ENCODE results near the gene NEMP1. TPM values are rescaled to one million over a fixed set of nuclear protein-coding genes. Genes with fewer than 3 reads are reported as not detected.
"Not testable (repeated sequence)": the region's sequence is repeated elsewhere in the genome, so short reads cannot be mapped to it uniquely, and the experiment has no call there.

NEMP1 gene
- total RNA-seq, 4 donors from 2014 or later, result 1.2 to 6.7 (median 1.9) TPM

GRCh38 chr12:57126061-57126460 is 47.5 kb upstream of the NEMP1 start:
- H3K36me3 ChIP-seq, result no peaks in the 10 kb centered on the region
- H3K4me3 ChIP-seq, result no peak overlapping the region
- intact Hi-C loops (cut with DNase I; ENCODE audit: low total_unique reads), result loop anchor here (5.0 kb wide), 1 partner anchor 39 kb away; the partner anchor contains the start of gene NAB2
- no peaks in the 10 kb centered on the region for H3K27me3 ChIP-seq
- TF ChIP-seq CTCF (IDR thresholded peaks at IDR 0.05 in 4 of 5, conservative IDR thresholded peaks at IDR 0.05 in 1 of 5), result no peak
- no peak for TF ChIP-seq POLR2A (IDR thresholded peaks at IDR 0.05)
- no peak for ATAC-seq
- no peaks in the 10 kb centered on the region for H3K9me3 ChIP-seq
- in situ Hi-C loops (cut with MboI; ENCODE audit: low sequenced_read_pairs in 4 of 4), result no loop called here
- DNase-seq, result no peak
- H3K27ac ChIP-seq, result no peak overlapping the region
- H3K4me1 ChIP-seq, result peaks cover 7 to 13% of the 10 kb centered on the region in 2 donors

GRCh38 chr12:57124261-57124877 is 45.8 kb upstream of the NEMP1 start:
- no peaks in the 10 kb centered on the region for H3K9me3 ChIP-seq
- ATAC-seq (peak; percentile 45 to 52), DNase-seq (peak in 1 of 2 donors; percentile 60)
- TF ChIP-seq POLR2A (IDR thresholded peaks at IDR 0.05), result no peak
- peak; percentile 76 to 97 (median 92) for TF ChIP-seq CTCF (IDR thresholded peaks at IDR 0.05 in 4 of 5, conservative IDR thresholded peaks at IDR 0.05 in 1 of 5)
- intact Hi-C loops (cut with DNase I; ENCODE audit: low total_unique reads) (loop anchor here (1.0 kb wide), 1 partner anchor 59 kb away; no protein-coding TSS in a partner anchor), in situ Hi-C loops (cut with MboI; ENCODE audit: low sequenced_read_pairs in 4 of 4) (loop anchor here (5.0 kb wide), 2 partner anchors 53 to 58 kb away; no protein-coding TSS in a partner anchor)
- no peak overlapping the region for H3K4me3 ChIP-seq
- H3K27me3 ChIP-seq, result no peaks in the 10 kb centered on the region
- H3K27ac ChIP-seq, result no peak overlapping the region
- H3K36me3 ChIP-seq, result no peaks in the 10 kb centered on the region
- H3K4me1 ChIP-seq, result peaks cover 7 to 11% of the 10 kb centered on the region in 2 donors

GRCh38 chr12:57123813-57124212 is 45.2 kb upstream of the NEMP1 start:
- no peak for ATAC-seq
- in situ Hi-C loops (cut with MboI; ENCODE audit: low sequenced_read_pairs in 4 of 4), result loop anchor here (5.0 kb wide), 2 partner anchors 53 to 58 kb away; no protein-coding TSS in a partner anchor
- H3K36me3 ChIP-seq, result no peaks in the 10 kb centered on the region
- H3K9me3 ChIP-seq, result no peaks in the 10 kb centered on the region
- no peak overlapping the region for H3K4me3 ChIP-seq
- H3K4me1 ChIP-seq, result peaks cover 7 to 10% of the 10 kb centered on the region in 2 donors
- H3K27ac ChIP-seq, result no peak overlapping the region
- TF ChIP-seq CTCF (IDR thresholded peaks at IDR 0.05 in 4 of 5, conservative IDR thresholded peaks at IDR 0.05 in 1 of 5) (no peak), POLR2A (IDR thresholded peaks at IDR 0.05) (no peak)
- intact Hi-C loops (cut with DNase I; ENCODE audit: low total_unique reads), result loop anchor here (1.0 kb wide), 1 partner anchor 59 kb away; no protein-coding TSS in a partner anchor
- no peaks in the 10 kb centered on the region for H3K27me3 ChIP-seq
- no peak for DNase-seq

GRCh38 chr12:57120718-57121117 is 42.1 kb upstream of the NEMP1 start:
- in situ Hi-C loops (cut with MboI; ENCODE audit: low sequenced_read_pairs in 4 of 4), result loop anchor here (5.0 kb wide), 2 partner anchors 57 to 62 kb away; no protein-coding TSS in a partner anchor
- H3K9me3 ChIP-seq; H3K36me3 ChIP-seq; ATAC-seq; H3K27me3 ChIP-seq; H3K4me1 ChIP-seq; DNase-seq; H3K4me3 ChIP-seq; intact Hi-C loops (cut with DNase I; ENCODE audit: low total_unique reads); H3K27ac ChIP-seq: not testable (repeated sequence)

GRCh38 chr12:57119294-57120085 is 40.9 kb upstream of the NEMP1 start:
- intact Hi-C loops (cut with DNase I; ENCODE audit: low total_unique reads) (no loop called here), in situ Hi-C loops (cut with MboI; ENCODE audit: low sequenced_read_pairs in 4 of 4) (loop anchor here (5.0 to 10.0 kb wide), 3 partner anchors 55 to 63 kb away; no protein-coding TSS in a partner anchor)
- Histone ChIP-seq H3K27ac (no peak overlapping the region), H3K36me3 (no peaks in the 10 kb centered on the region), H3K27me3 (no peaks in the 10 kb centered on the region), H3K4me3 (no peak overlapping the region), H3K4me1 (no peaks in the 10 kb centered on the region), H3K9me3 (no peaks in the 10 kb centered on the region)
- no peak for TF ChIP-seq CTCF (IDR thresholded peaks at IDR 0.05 in 4 of 5, conservative IDR thresholded peaks at IDR 0.05 in 1 of 5)
- no peak for TF ChIP-seq POLR2A (IDR thresholded peaks at IDR 0.05)
- DNase-seq (no peak), ATAC-seq (no peak)

Measured in gastrocnemius medialis (tissue), 4 donors.